GM12801 (cell line): Measurements from ENCODE around the gene LRRC51.

Experiments used
- CTCF ChIP-seq: IDR thresholded peaks from one replicate; pipeline ENCODE4 v1.5.1; 2011; ENCODE audit warnings: control low read depth; ENCODE audit not compliant: insufficient read length; ENCODE audit errors: extremely low read depth

The LRRC51 gene

GRCh38 chr11:72084965-72085364, 4.3 kb downstream of the LRRC51 start:
- TF ChIP-seq CTCF = no peak

GRCh38 chr11:72085621-72086351, 5.1 kb downstream of the LRRC51 start:
- no peak for TF ChIP-seq CTCF

- TF ChIP-seq CTCF = no peak
Observed at GRCh38 chr11:72088076-72088808, 7.6 kb downstream of the LRRC51 start.

- TF ChIP-seq CTCF = no peak
Observed at GRCh38 chr11:72091292-72091691, 10.6 kb downstream of the LRRC51 start.

GRCh38 chr11:72098741-72099140, 18.1 kb downstream of the LRRC51 start:
- no peak for TF ChIP-seq CTCF

- no peak for TF ChIP-seq CTCF
Observed at GRCh38 chr11:72100009-72100408, 19.4 kb downstream of the LRRC51 start.

GRCh38 chr11:72100462-72100861, 19.8 kb downstream of the LRRC51 start:
- no peak for TF ChIP-seq CTCF
